Activated T-helper 1 cell treated with anti-CD3 and anti-CD28 coated beads, Interleukin-12 subunit alpha, Interleukin-12 subunit beta, Interleukin-2, Interleukin-4 antibody, amounts not matched to agents 30 ng/mL and 10 ng/mL and 1 ng/mL, durations not matched to agents 14 hours and 24 hours and 36 hours (primary cell): Measurements from ENCODE around the gene TECTB. TPM values are rescaled to one million over a fixed set of nuclear protein-coding genes. Genes with fewer than 3 reads are reported as not detected.

ENCODE experiments used
- DNase-seq: peaks from one replicate; pipeline ENCODE4 v3.0.0; 2021; ENCODE audit warnings: low spot score
- H3K27ac Mint-ChIP-seq: one replicate; pipeline ENCODE4 v1.8.0; 2021; ENCODE audit warnings: mild to moderate bottlenecking, mixed read lengths
- H3K27me3 Mint-ChIP-seq: one replicate; pipeline ENCODE4 v1.8.0; 2022; ENCODE audit warnings: mild to moderate bottlenecking, moderate library complexity, mixed read lengths; ENCODE audit not compliant: insufficient read depth
- H3K36me3 Mint-ChIP-seq: one replicate; pipeline ENCODE4 v1.8.0; 2021; ENCODE audit warnings: low read depth, mixed read lengths
- H3K4me1 Mint-ChIP-seq: one replicate; pipeline ENCODE4 v1.8.0; 2021; ENCODE audit warnings: low read depth, mixed read lengths
- H3K4me3 Mint-ChIP-seq: one replicate; pipeline ENCODE4 v1.8.0; 2021; ENCODE audit warnings: mild to moderate bottlenecking, moderate library complexity, mixed read lengths
- H3K9me3 Mint-ChIP-seq: one replicate; pipeline ENCODE4 v1.8.0; 2021; ENCODE audit warnings: mixed read lengths
- intact Hi-C: fragments of 100-400 bp; cut with micrococcal nuclease; formaldehyde crosslinking; loops from one replicate; pipeline ENCODE4 v1.15.1; 2024
- total RNA-seq: library from RNA; stranded (reverse); gene quantifications from 2 replicates; pipeline ENCODE4 v1.2.3, GENCODE V29; 2022

The TECTB gene
- total RNA-seq, 1 donor from 2014 or later, result not detected

DNA sequence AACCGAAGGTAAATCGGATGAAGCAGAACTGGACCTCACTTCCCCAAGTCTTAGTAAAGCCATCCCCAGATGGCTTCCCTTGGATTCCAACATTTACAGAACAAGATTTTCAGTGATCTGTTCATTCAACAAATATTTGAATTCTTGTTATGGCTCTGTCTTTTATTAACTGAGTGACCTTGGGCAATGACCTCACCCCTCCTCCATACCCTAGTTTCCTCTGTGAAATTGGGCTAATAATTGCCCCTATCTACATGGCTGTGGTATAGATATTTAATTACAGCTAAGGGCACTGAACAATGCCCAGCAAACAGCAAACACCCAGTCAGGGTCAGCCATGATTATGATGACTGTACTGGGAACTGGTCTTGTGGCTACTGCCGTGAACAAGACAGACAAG lies 19.1 kb downstream of the TECTB start:
- H3K27me3 Mint-ChIP-seq, result peaks cover 20% of the 10 kb centered on the region
- H3K4me1 Mint-ChIP-seq, result no peaks in the 10 kb centered on the region
- no peak overlapping the region for H3K27ac Mint-ChIP-seq
- no peaks in the 10 kb centered on the region for H3K9me3 Mint-ChIP-seq
- H3K4me3 Mint-ChIP-seq, result no peak overlapping the region
- no peaks in the 10 kb centered on the region for H3K36me3 Mint-ChIP-seq
- intact Hi-C loops, result no loop called here
- no peak for DNase-seq

DNA sequence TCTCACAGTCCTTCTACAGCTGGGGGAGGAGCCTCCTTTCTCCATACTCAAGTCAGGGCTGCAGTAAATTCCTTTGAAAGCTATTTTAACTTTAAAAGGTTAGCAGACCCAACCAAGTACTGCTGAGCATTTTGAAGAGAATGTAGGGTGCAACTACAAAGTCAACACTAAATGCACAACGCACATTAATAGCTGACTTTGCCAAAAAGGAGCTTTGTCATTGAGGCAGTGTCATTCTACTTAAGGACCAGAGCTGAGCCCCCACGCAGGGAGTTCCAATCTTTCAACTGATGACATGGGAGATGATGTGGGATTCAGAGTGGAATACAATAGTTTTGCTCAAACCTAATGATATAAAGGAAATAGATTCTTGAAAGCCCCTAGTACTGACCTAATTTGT lies 20.3 kb downstream of the TECTB start:
- H3K9me3 Mint-ChIP-seq, result no peaks in the 10 kb centered on the region
- no peak overlapping the region for H3K4me3 Mint-ChIP-seq
- no peaks in the 10 kb centered on the region for H3K36me3 Mint-ChIP-seq
- H3K27ac Mint-ChIP-seq, result no peak overlapping the region
- peaks cover 24% of the 10 kb centered on the region for H3K27me3 Mint-ChIP-seq
- intact Hi-C loops, result no loop called here
- peaks cover 4% of the 10 kb centered on the region for H3K4me1 Mint-ChIP-seq
- DNase-seq, result no peak

DNA sequence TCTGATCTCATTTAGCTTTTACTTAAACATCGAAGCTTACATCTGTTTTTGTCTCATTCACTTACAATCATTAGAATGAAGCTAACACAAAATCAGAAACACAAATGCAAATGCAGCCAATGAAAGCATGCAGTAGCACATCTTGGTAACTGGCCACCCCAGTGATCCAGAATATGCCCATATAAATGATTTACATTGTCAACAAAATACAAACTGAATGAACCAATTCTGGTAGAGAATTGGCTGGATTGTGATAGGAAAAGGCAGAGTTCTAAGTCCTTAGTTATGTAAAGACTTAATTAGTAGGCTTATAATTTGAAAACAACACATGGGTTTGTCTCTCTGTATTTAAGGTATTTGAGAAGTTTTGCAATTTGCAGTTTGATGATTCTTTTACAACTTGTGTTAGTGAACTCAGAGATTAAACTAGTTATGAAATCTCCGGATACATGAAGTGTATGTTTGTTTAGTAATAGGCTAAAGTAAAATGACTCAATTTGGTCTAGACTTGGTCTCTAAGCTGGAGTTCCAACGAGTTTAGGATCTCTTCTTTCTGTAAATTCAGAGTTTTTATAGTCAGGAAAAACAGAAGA lies 21.2 kb downstream of the TECTB start:
- H3K27ac Mint-ChIP-seq, result no peak overlapping the region
- no peaks in the 10 kb centered on the region for H3K36me3 Mint-ChIP-seq
- H3K4me3 Mint-ChIP-seq, result no peak overlapping the region
- intact Hi-C loops, result no loop called here
- H3K9me3 Mint-ChIP-seq, result no peaks in the 10 kb centered on the region
- H3K27me3 Mint-ChIP-seq, result peaks cover 24% of the 10 kb centered on the region
- peaks cover 4% of the 10 kb centered on the region for H3K4me1 Mint-ChIP-seq
- no peak for DNase-seq

DNA sequence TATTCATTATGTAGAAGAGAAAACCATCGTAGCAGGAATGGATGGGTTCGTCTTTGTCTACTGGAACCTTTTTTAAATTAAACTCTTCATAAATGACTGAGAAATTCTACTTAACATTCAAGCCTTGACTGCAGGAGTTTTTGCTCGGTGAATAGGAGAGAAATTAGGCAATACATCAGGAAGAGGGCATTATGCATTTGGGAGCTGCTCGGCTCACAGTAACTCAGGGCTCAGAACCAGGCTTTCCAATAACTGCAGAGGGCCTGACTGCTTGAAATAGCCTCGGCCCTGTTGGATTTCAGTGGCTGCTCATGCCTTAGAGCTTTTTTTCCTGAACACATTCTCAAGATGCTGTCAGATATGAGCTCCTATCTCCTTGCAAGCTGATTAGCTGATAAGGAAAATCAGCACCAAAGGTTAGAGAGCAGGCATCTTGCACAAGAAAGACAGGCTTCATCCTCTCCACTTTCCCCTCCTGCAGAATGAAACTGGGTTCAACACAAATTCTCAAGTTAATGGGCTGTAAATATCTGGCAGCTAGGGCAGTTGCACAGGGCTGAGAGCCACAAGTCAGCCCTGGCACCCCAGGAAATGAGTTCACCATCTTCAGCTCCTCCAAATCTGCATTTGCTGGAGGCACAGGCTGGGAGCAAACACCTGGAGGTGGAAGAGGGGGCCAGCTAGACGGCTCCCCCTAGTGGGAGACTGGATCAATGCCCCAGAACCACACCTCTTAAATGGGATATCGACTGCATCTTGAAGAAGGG lies 24.3 kb downstream of the TECTB start:
- Mint-ChIP-seq H3K36me3 (no peaks in the 10 kb centered on the region), H3K9me3 (no peaks in the 10 kb centered on the region), H3K4me1 (peaks cover 8% of the 10 kb centered on the region), H3K4me3 (no peak overlapping the region), H3K27ac (no peak overlapping the region), H3K27me3 (peaks cover 22% of the 10 kb centered on the region)
- DNase-seq, result peak; percentile 6
- intact Hi-C loops, result no loop called here

DNA sequence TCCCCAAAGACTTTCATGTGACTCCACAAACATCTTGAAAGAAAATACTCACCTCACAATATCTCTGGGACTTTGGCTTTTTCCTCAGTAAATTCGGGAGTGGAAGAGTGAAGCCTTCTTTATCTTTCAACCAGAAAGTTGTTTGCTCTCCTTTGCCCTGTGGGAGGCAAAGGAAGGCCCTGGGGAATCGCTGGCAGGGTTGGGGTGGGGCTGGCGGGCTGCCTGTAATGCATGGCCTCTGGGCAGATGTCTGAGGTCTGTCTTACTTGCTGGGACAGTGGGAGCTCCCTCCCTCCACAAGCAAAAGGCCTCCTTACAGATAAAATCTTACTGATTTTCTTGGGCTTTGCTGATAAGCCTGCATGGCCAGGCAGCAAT lies 24.9 kb downstream of the TECTB start:
- Mint-ChIP-seq H3K4me1 (peaks cover 8% of the 10 kb centered on the region), H3K36me3 (no peaks in the 10 kb centered on the region), H3K27me3 (peaks cover 22% of the 10 kb centered on the region), H3K9me3 (no peaks in the 10 kb centered on the region), H3K4me3 (no peak overlapping the region), H3K27ac (no peak overlapping the region)
- DNase-seq, result no peak
- intact Hi-C loops, result no loop called here

DNA sequence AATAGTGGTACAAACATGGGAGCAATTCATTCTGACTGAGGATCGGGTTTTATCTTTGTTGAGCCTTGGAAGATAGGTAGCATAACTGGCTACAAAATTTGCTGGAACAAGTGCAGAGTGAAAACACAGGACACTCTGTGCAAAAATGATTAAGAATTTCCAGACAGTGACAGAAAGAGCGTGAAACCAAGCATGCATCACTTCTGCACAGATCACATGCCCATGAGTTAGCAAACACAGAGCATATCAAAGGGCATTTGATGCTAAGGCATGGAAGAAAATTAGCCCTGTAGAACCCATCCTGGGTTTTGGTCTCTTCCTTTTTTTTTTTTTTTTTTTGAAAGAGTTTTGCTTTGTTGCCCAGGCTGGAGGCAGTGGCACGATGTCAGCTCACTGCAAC lies 28.3 kb downstream of the TECTB start:
- Mint-ChIP-seq H3K4me3 (no peak overlapping the region), H3K4me1 (peaks cover 8% of the 10 kb centered on the region), H3K27ac (no peak overlapping the region), H3K9me3 (no peaks in the 10 kb centered on the region), H3K36me3 (no peaks in the 10 kb centered on the region), H3K27me3 (peaks cover 25% of the 10 kb centered on the region)
- DNase-seq, result no peak
- intact Hi-C loops, result no loop called here

DNA sequence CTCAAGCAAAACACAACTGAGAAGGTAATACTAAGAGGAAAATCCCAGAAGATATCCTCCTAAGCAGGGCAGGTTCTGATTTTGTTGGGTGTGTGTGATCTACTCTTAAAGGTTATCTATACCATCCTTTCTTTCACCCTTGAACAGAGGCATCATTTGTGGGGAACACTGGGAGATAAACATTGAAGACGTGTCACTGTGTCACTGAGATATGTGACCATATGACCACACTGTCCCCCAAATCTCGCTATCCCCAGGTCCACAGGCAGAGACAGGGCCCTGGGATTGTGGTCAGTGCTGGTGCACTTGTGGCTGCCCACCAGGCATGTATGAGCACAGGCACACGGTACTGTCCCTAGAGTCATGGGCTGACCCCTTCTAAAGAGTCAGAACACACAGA lies 30.0 kb downstream of the TECTB start:
- peaks cover 18% of the 10 kb centered on the region for H3K27me3 Mint-ChIP-seq
- no peak overlapping the region for H3K27ac Mint-ChIP-seq
- H3K36me3 Mint-ChIP-seq, result no peaks in the 10 kb centered on the region
- intact Hi-C loops, result no loop called here
- peaks cover 4% of the 10 kb centered on the region for H3K4me1 Mint-ChIP-seq
- no peak for DNase-seq
- no peaks in the 10 kb centered on the region for H3K9me3 Mint-ChIP-seq
- H3K4me3 Mint-ChIP-seq, result no peak overlapping the region

DNA sequence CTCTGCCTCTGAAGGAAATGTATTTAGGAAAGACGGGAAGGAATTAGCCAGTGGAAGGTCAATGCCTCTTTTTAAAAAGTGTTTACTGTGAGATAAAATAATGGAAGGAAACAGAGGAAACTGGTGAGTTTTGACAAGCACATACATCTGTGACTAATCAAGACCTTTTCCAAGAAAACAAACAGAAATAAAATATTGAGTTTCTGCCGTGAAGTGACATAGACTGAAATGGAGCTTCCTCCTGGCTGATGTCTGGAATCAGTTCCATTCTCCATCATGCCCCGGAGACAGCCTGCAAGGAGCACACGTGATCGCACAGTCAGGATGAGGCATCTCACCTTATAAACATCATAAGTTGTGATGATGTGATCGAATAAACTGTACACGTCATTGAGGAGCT lies 30.7 kb downstream of the TECTB start:
- H3K27ac Mint-ChIP-seq, result no peak overlapping the region
- H3K9me3 Mint-ChIP-seq, result no peaks in the 10 kb centered on the region
- H3K36me3 Mint-ChIP-seq, result no peaks in the 10 kb centered on the region
- no peak overlapping the region for H3K4me3 Mint-ChIP-seq
- intact Hi-C loops, result loop anchor here (1.0 to 2.0 kb wide), 4 partner anchors 121 to 198 kb away; no protein-coding TSS in a partner anchor
- peaks cover 4% of the 10 kb centered on the region for H3K4me1 Mint-ChIP-seq
- no peak for DNase-seq
- peaks cover 18% of the 10 kb centered on the region for H3K27me3 Mint-ChIP-seq

DNA sequence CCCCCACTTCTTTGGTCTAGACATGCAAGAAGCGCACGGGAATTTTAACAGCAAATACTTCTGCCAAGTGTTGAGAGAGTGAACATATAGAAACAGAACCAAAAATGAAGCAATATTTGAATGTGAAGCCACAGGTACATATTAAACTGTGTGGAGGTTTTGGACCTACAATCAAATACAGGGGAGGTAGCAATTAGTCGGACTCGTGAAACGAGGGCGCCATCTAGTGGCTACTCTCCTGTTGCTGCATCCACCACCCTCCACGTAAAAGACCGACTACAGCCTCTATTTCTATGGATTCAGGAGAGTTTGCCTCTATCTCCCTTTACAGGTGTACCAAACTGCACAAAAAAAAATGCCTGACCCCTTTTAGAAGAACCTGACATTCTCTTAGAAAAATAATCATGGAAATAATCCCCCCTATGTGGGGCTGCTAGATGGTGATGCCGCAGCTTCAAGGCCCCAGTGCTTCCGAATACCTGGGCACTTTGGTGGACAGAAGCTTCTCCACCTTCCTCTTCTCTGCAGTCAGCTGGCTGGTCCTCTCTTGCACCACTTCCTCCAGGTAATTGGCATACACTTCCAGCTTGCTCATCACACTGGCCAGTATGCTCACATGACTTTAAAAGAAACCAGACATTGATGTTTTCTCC lies 31.7 kb downstream of the TECTB start:
- H3K27me3 Mint-ChIP-seq, result peaks cover 18% of the 10 kb centered on the region
- no peaks in the 10 kb centered on the region for H3K9me3 Mint-ChIP-seq

DNA sequence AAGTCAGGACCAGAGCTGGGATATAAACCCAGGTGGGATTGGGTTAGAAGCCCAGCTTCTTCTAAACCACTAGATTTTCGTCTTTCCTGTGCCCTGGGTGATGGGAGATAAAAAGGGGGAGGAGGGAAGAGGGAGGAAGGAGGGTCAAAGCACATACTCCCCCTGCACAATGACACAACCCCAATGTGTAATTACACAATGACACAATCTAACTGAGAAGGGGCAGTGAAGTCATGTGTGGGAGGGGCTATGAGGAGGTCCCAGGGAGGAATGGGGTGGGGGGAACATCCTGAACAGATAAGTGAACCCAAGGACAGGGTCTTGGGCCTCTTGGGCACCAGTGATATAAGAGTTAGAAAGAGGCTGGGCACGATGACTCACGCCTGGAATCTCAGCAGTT lies 44.5 kb downstream of the TECTB start:
- no peak for DNase-seq
- Mint-ChIP-seq H3K36me3 (no peaks in the 10 kb centered on the region), H3K4me3 (no peak overlapping the region), H3K9me3 (no peaks in the 10 kb centered on the region), H3K27ac (no peak overlapping the region), H3K27me3 (peaks cover 8% of the 10 kb centered on the region), H3K4me1 (no peaks in the 10 kb centered on the region)
- intact Hi-C loops, result no loop called here

More for the DNA sequence above, 31.7 kb downstream of the TECTB start:
- H3K4me3 Mint-ChIP-seq, result no peak overlapping the region
- peaks cover 4% of the 10 kb centered on the region for H3K4me1 Mint-ChIP-seq
- no peaks in the 10 kb centered on the region for H3K36me3 Mint-ChIP-seq
- H3K27ac Mint-ChIP-seq, result no peak overlapping the region
- DNase-seq, result peak; percentile 50
- intact Hi-C loops, result loop anchor here (1.0 to 2.0 kb wide), 6 partner anchors 120 to 199 kb away; partner anchors contain the start of gene GPAM

DNA sequence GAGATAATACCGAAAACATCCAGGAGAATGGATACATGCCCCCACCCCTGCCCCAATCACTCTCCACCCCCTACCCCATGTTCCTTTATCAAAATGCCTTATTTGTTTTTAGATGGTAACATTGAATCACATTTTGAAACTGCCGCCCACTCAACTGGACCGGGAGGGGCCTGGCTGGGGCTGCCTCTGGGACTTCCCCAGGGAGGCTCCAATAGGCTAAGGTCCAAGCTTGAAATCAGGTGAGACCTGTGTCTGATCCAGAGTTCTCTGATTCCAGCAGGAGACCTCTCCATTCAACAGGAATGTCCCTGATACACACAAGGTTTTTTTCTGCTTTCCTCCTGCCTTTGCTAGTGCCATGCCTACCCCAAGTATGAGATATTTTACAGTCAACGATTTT lies 47.0 kb downstream of the TECTB start:
- H3K4me3 Mint-ChIP-seq, result no peak overlapping the region
- H3K27me3 Mint-ChIP-seq, result peaks cover 3% of the 10 kb centered on the region
- intact Hi-C loops, result loop anchor here (10.0 kb wide), 1 partner anchor 1055 kb away; no protein-coding TSS in a partner anchor
- H3K27ac Mint-ChIP-seq, result no peak overlapping the region
- no peaks in the 10 kb centered on the region for H3K4me1 Mint-ChIP-seq
- no peak for DNase-seq
- no peaks in the 10 kb centered on the region for H3K36me3 Mint-ChIP-seq
- no peaks in the 10 kb centered on the region for H3K9me3 Mint-ChIP-seq

DNA sequence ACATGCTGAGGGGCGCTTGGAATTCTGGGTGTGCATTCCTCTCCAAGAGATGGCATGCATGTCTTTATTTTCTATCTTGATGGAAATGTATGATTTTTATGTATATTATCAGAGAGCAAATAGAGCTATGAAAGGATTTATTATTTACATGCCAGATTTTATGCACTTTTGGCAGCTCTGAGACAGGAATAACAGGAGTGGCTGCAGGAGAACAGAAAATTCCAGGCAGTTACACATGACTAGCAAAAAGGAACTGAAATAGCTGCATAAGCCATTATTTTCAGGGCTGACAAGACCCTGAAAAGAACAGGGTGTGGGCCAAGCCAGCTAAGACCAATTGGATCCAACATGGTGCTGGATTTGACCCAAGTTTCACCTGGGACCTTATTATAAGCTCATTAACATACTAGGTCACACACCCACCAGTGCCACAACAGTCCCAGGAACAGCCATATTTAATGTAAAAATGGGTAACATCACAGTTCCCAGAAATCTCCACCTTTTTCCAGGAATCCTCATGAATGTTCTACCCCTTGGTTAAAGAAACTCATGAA lies 47.5 kb downstream of the TECTB start:
- H3K4me1 Mint-ChIP-seq, result no peaks in the 10 kb centered on the region
- no peaks in the 10 kb centered on the region for H3K9me3 Mint-ChIP-seq
- DNase-seq, result no peak
- no peak overlapping the region for H3K4me3 Mint-ChIP-seq
- intact Hi-C loops, result loop anchor here (10.0 kb wide), 1 partner anchor 1054 kb away; no protein-coding TSS in a partner anchor
- H3K36me3 Mint-ChIP-seq, result no peaks in the 10 kb centered on the region
- H3K27me3 Mint-ChIP-seq, result peaks cover 2% of the 10 kb centered on the region
- H3K27ac Mint-ChIP-seq, result no peak overlapping the region

DNA sequence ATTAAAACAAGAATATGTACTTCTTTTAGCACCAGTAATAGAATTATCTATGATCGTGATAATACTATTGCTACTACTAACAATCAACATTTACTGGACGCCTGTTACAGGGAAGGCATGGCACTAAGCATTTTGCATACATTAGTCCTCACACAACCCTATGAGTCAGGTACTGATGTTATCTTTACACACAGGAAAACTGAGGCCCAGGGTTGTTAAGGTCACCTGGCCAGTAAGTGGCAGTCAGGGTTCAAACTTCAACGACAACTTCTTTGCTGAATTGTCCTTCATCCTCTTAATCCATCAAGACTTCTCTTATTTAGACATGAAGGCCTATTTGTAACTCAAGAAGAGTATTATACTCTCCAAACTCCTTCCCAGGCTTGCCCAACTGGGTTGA lies 48.8 kb downstream of the TECTB start:
- no peak overlapping the region for H3K27ac Mint-ChIP-seq
- no peaks in the 10 kb centered on the region for H3K4me1 Mint-ChIP-seq
- H3K4me3 Mint-ChIP-seq, result no peak overlapping the region
- H3K27me3 Mint-ChIP-seq, result peaks cover 2% of the 10 kb centered on the region
- H3K9me3 Mint-ChIP-seq, result no peaks in the 10 kb centered on the region
- DNase-seq, result no peak
- no peaks in the 10 kb centered on the region for H3K36me3 Mint-ChIP-seq
- intact Hi-C loops, result loop anchor here (10.0 kb wide), 1 partner anchor 1053 kb away; no protein-coding TSS in a partner anchor
